Measurements from ENCODE around the gene TTC29. TPM values are rescaled to one million over a fixed set of nuclear protein-coding genes. Genes with fewer than 3 reads are reported as not detected.

The TTC29 gene
- total and polyA plus RNA-seq, 9 of the 15 experiments (the other 6 are each of a cell fraction or from before 2014, with no cell fraction given): 0.04 TPM; not detected in 8

DNA sequence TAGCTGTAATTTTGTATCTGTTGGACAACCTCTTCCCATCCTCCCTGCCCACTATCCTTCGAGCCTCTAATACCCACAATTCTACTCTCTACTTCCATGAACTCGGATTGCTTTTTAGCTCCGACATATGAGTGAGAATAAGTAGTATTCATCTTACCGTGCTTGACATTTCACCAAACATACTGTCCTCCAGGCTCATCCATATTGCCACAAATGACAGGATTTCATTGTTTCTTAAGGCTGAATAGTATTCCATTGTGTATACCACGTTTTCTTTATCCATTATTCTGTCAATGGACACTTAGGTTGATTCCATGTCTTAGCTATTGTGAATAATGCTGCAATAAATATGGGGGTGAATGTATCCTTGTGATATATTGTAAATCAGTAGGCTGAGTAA lies 26.4 kb upstream of the TTC29 start:
- Histone ChIP-seq H3K27ac (ENCODE audit: extremely low read depth, low read depth, low read length) (no peak overlapping the region), H2AFZ (ENCODE audit: low read depth, low read length) (no peak overlapping the region), H3K4me3 (no peak overlapping the region), H3K79me2 (ENCODE audit: control insufficient read depth, insufficient read depth, low read length) (no peaks in the 10 kb centered on the region), H3K36me3 (ENCODE audit: control insufficient read depth, insufficient read depth, low read length) (no peaks in the 10 kb centered on the region), H4K20me1 (replicated peaks; ENCODE audit: control insufficient read depth, insufficient read depth, low read length) (no peaks in the 10 kb centered on the region), H3K27me3 (ENCODE audit: control insufficient read depth in 2 of 2, insufficient read depth in 2 of 2, low read length in 2 of 2) (no peaks in the 10 kb centered on the region), H3K4me2 (ENCODE audit: insufficient read depth, low read length) (no peak overlapping the region), H3K9me3 (replicated peaks; ENCODE audit: control insufficient read depth, insufficient read depth, low read depth, low read length) (no peaks in the 10 kb centered on the region), H3K4me1 (replicated peaks in 1 of 2; ENCODE audit: control insufficient read depth in 2 of 2, insufficient read depth in 2 of 2, low read length in 2 of 2) (no peaks in the 10 kb centered on the region), H3K9ac (ENCODE audit: insufficient read depth in 1 of 2, low read depth in 2 of 2, low read length in 2 of 2) (no peak overlapping the region), H3K9me1 (ENCODE audit: control insufficient read depth, insufficient read depth, low read length) (no peaks in the 10 kb centered on the region)
- no peak for DNase-seq (ENCODE audit: extremely low read depth in 1 of 4, low spot score in 3 of 4)
- in situ Hi-C loops (cut with MboI) (no loop called here), intact Hi-C loops (cut with micrococcal nuclease) (no loop called here)
- WGBS (ENCODE audit: insufficient coverage, low coverage, missing lambda C conversion rate): 0% methylated on average over 5 of the region's 5 CpGs
- no peak for FAIRE-seq
- POLR2A ChIA-PET: no interaction called here
- BruUV-seq (replicated peaks): no TSS peak
- no peak for ATAC-seq
- CTCF ChIA-PET (ENCODE audit: low intra/inter-chr PET ratio): no interaction called here
- TF ChIP-seq SRF (CRISPR knock-in tag; IDR thresholded peaks at IDR 0.05): no peak
- TF ChIP-seq BRF1 (IDR thresholded peaks at IDR 0.05; ENCODE audit: borderline replicate concordance, extremely low read depth, insufficient read length): no peak
- TF ChIP-seq, protein P1, sequence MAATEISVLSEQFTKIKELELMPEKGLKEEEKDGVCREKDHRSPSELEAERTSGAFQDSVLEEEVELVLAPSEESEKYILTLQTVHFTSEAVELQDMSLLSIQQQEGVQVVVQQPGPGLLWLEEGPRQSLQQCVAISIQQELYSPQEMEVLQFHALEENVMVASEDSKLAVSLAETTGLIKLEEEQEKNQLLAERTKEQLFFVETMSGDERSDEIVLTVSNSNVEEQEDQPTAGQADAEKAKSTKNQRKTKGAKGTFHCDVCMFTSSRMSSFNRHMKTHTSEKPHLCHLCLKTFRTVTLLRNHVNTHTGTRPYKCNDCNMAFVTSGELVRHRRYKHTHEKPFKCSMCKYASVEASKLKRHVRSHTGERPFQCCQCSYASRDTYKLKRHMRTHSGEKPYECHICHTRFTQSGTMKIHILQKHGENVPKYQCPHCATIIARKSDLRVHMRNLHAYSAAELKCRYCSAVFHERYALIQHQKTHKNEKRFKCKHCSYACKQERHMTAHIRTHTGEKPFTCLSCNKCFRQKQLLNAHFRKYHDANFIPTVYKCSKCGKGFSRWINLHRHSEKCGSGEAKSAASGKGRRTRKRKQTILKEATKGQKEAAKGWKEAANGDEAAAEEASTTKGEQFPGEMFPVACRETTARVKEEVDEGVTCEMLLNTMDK (IDR thresholded peaks at IDR 0.05; ENCODE audit: borderline replicate concordance, insufficient read depth, low read depth, low read length, poor library complexity, severe bottlenecking): no peak
- no peak for TF ChIP-seq RFX7 (CRISPR knock-in tag; IDR thresholded peaks at IDR 0.05)
- no peak for TF ChIP-seq GATA2 (CRISPR knock-in tag; IDR thresholded peaks at IDR 0.05)
- TF ChIP-seq NR4A1 (CRISPR knock-in tag; IDR thresholded peaks at IDR 0.05): no peak
- no peak for TF ChIP-seq NR4A1 (tag; IDR thresholded peaks at IDR 0.05)
- TF ChIP-seq, protein P2, sequence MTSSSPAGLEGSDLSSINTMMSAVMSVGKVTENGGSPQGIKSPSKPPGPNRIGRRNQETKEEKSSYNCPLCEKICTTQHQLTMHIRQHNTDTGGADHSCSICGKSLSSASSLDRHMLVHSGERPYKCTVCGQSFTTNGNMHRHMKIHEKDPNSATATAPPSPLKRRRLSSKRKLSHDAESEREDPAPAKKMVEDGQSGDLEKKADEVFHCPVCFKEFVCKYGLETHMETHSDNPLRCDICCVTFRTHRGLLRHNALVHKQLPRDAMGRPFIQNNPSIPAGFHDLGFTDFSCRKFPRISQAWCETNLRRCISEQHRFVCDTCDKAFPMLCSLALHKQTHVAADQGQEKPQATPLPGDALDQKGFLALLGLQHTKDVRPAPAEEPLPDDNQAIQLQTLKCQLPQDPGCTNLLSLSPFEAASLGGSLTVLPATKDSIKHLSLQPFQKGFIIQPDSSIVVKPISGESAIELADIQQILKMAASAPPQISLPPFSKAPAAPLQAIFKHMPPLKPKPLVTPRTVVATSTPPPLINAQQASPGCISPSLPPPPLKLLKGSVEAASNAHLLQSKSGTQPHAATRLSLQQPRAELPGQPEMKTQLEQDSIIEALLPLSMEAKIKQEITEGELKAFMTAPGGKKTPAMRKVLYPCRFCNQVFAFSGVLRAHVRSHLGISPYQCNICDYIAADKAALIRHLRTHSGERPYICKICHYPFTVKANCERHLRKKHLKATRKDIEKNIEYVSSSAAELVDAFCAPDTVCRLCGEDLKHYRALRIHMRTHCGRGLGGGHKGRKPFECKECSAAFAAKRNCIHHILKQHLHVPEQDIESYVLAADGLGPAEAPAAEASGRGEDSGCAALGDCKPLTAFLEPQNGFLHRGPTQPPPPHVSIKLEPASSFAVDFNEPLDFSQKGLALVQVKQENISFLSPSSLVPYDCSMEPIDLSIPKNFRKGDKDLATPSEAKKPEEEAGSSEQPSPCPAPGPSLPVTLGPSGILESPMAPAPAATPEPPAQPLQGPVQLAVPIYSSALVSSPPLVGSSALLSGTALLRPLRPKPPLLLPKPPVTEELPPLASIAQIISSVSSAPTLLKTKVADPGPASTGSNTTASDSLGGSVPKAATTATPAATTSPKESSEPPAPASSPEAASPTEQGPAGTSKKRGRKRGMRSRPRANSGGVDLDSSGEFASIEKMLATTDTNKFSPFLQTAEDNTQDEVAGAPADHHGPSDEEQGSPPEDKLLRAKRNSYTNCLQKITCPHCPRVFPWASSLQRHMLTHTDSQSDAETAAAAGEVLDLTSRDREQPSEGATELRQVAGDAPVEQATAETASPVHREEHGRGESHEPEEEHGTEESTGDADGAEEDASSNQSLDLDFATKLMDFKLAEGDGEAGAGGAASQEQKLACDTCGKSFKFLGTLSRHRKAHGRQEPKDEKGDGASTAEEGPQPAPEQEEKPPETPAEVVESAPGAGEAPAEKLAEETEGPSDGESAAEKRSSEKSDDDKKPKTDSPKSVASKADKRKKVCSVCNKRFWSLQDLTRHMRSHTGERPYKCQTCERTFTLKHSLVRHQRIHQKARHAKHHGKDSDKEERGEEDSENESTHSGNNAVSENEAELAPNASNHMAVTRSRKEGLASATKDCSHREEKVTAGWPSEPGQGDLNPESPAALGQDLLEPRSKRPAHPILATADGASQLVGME (CRISPR knock-in tag; IDR thresholded peaks at IDR 0.05): no peak
- TF ChIP-seq GATAD2B (IDR thresholded peaks at IDR 0.05; ENCODE audit: borderline replicate concordance): no peak
- TF ChIP-seq ZSCAN32 (CRISPR knock-in tag; IDR thresholded peaks at IDR 0.05): no peak
- TF ChIP-seq ZBTB7A (IDR thresholded peaks at IDR 0.05; ENCODE audit: borderline replicate concordance, control insufficient read depth, low read depth, low read length): no peak
- no peak for TF ChIP-seq CTBP1 (IDR thresholded peaks at IDR 0.05; ENCODE audit: borderline replicate concordance)
- no peak for TF ChIP-seq ZBED1 (IDR thresholded peaks at IDR 0.05)
- no peak for TF ChIP-seq SIN3A (IDR thresholded peaks at IDR 0.05; ENCODE audit: borderline replicate concordance in 2 of 2, control insufficient read depth in 1 of 2, low read depth in 2 of 2, low read length in 2 of 2)
- TF ChIP-seq, protein P3, sequence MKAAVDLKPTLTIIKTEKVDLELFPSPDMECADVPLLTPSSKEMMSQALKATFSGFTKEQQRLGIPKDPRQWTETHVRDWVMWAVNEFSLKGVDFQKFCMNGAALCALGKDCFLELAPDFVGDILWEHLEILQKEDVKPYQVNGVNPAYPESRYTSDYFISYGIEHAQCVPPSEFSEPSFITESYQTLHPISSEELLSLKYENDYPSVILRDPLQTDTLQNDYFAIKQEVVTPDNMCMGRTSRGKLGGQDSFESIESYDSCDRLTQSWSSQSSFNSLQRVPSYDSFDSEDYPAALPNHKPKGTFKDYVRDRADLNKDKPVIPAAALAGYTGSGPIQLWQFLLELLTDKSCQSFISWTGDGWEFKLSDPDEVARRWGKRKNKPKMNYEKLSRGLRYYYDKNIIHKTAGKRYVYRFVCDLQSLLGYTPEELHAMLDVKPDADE (conservative IDR thresholded peaks at IDR 0.05; ENCODE audit: control insufficient read depth, low read depth, low read length): no peak
